ENCODE data around the gene AIG1.

The AIG1 gene

DNA sequence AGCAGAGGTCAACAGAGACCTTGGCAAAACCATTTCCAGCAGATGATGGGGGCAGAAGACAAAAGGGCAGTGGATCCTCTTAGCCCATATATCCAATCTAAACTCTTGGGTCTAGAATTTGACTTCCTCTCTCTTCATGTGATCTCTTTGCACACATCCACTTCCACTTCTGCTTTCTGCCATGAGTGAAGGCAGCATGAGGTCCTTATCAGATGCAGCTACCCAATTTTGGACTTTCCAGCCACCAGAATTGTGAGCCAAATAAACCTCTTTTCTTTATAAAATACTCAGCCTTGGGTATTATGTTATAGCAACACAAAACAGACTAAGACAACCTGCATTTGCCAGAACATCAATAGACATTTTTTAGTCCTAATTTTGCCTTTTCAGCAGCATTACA is 198.3 kb downstream of the AIG1 start:
- H3K4me1 ChIP-seq (ENCODE audit: insufficient read depth, poor library complexity, severe bottlenecking): no peaks in the 10 kb centered on the region
- DNase-seq (ENCODE audit: low spot score) (no peak), ATAC-seq (ENCODE audit: low read depth) (no peak)
- H3K27ac ChIP-seq (ENCODE audit: poor library complexity, severe bottlenecking): no peak overlapping the region
- no peaks in the 10 kb centered on the region for H3K27me3 ChIP-seq (ENCODE audit: insufficient read depth, poor library complexity, severe bottlenecking)
- no peaks in the 10 kb centered on the region for H3K9me3 ChIP-seq (ENCODE audit: severe bottlenecking)
- no peak overlapping the region for H3K4me3 ChIP-seq (ENCODE audit: severe bottlenecking)
- no peaks in the 10 kb centered on the region; the same call in 1 of the 2 replicates for H3K36me3 ChIP-seq (ENCODE audit: low read depth)
- TF ChIP-seq, protein P1, sequence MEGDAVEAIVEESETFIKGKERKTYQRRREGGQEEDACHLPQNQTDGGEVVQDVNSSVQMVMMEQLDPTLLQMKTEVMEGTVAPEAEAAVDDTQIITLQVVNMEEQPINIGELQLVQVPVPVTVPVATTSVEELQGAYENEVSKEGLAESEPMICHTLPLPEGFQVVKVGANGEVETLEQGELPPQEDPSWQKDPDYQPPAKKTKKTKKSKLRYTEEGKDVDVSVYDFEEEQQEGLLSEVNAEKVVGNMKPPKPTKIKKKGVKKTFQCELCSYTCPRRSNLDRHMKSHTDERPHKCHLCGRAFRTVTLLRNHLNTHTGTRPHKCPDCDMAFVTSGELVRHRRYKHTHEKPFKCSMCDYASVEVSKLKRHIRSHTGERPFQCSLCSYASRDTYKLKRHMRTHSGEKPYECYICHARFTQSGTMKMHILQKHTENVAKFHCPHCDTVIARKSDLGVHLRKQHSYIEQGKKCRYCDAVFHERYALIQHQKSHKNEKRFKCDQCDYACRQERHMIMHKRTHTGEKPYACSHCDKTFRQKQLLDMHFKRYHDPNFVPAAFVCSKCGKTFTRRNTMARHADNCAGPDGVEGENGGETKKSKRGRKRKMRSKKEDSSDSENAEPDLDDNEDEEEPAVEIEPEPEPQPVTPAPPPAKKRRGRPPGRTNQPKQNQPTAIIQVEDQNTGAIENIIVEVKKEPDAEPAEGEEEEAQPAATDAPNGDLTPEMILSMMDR (IDR thresholded peaks at IDR 0.05; ENCODE audit: poor library complexity, severe bottlenecking): no peak

DNA sequence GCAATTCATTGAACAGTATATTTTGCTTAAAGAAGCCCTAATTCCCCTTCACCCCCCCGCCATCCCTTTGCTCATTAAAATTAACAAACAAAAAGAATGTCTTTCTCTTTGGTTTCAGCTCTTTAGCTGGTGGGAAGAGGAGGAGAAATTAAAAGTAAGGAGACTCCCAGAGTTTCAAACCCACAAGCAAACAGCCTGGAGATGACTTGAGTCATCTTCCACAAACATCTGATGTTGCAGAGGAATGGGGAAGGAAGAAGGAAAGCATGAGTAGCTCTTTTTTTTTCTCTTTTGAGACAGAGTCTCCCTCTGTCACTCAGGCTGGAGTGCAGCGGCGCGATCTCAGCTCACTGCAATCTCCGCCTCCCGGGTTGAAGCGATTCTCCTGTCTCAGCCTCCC is 200.2 kb downstream of the AIG1 start:
- Histone ChIP-seq H3K9me3 (ENCODE audit: severe bottlenecking) (no peaks in the 10 kb centered on the region), H3K27me3 (ENCODE audit: insufficient read depth, poor library complexity, severe bottlenecking) (no peaks in the 10 kb centered on the region), H3K27ac (ENCODE audit: poor library complexity, severe bottlenecking) (no peak overlapping the region), H3K36me3 (ENCODE audit: low read depth) (no peaks in the 10 kb centered on the region; the same call in 1 of the 2 replicates), H3K4me1 (ENCODE audit: insufficient read depth, poor library complexity, severe bottlenecking) (no peaks in the 10 kb centered on the region), H3K4me3 (ENCODE audit: severe bottlenecking) (no peak overlapping the region)
- ATAC-seq (ENCODE audit: low read depth): no peak; the same call in 2 of the 3 replicates
- TF ChIP-seq, protein P1 (IDR thresholded peaks at IDR 0.05; ENCODE audit: poor library complexity, severe bottlenecking): no peak
- no peak for DNase-seq (ENCODE audit: low spot score)

- no peaks in the 10 kb centered on the region for H3K27me3 ChIP-seq (ENCODE audit: insufficient read depth, poor library complexity, severe bottlenecking)
Observed at GRCh38 chr6:143261899-143262436, 201.3 kb downstream of the AIG1 start.

DNA sequence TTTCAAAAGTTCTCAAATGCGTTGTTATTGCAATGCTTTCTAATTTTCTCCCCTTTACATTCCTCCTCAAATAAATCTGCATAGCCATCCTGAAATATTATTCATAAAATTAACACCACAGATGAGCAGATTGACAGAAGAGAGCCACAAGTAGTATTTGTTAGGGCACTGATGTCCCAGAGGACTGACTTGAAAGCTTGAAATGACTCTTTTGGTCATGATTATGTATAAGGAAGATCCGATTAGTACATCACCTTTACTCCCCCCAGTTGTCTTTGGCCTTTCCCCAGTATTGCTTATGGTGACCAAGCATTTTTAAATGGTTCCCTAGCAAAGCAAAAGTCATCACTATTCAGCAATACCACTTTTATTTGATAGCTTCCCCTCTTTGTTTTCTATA is 202.2 kb downstream of the AIG1 start:
- TF ChIP-seq, protein P1 (IDR thresholded peaks at IDR 0.05; ENCODE audit: poor library complexity, severe bottlenecking): no peak
- no peak for DNase-seq (ENCODE audit: low spot score)
- Histone ChIP-seq H3K27ac (ENCODE audit: poor library complexity, severe bottlenecking) (no peak overlapping the region), H3K4me1 (ENCODE audit: insufficient read depth, poor library complexity, severe bottlenecking) (no peaks in the 10 kb centered on the region), H3K9me3 (ENCODE audit: severe bottlenecking) (no peaks in the 10 kb centered on the region), H3K36me3 (ENCODE audit: low read depth) (no peaks in the 10 kb centered on the region; the same call in 1 of the 2 replicates), H3K4me3 (ENCODE audit: severe bottlenecking) (no peak overlapping the region), H3K27me3 (ENCODE audit: insufficient read depth, poor library complexity, severe bottlenecking) (no peaks in the 10 kb centered on the region)
- no peak for ATAC-seq (ENCODE audit: low read depth)

More at GRCh38 chr6:143261899-143262436, 201.3 kb downstream of the AIG1 start:
- DNase-seq (ENCODE audit: low spot score): no peak
- Histone ChIP-seq H3K4me1 (ENCODE audit: insufficient read depth, poor library complexity, severe bottlenecking) (no peaks in the 10 kb centered on the region), H3K27ac (ENCODE audit: poor library complexity, severe bottlenecking) (no peak overlapping the region), H3K9me3 (ENCODE audit: severe bottlenecking) (no peaks in the 10 kb centered on the region), H3K36me3 (ENCODE audit: low read depth) (no peaks in the 10 kb centered on the region; the same call in 1 of the 2 replicates), H3K4me3 (ENCODE audit: severe bottlenecking) (no peak overlapping the region)
- TF ChIP-seq, protein P1 (IDR thresholded peaks at IDR 0.05; ENCODE audit: poor library complexity, severe bottlenecking): no peak
- ATAC-seq (ENCODE audit: low read depth): no peak

DNA sequence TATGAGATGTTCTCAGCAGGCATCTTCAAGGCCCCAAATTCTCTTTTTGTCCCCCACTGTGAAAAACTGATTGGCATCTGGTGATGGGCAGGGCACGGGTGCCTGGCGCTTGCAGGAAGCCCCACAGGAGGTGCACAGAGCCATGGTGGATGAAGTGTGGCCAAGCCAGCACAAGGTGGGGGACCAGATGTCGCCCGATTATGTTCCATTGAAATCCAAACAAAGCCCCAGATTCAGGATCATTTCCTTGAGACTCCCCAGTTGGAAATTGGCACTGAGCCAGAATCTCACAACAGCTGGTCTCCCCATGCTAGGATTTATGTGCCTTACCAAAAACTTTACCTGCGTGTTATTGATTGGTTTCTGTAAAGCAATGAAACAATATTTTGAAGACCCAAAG is 203.7 kb downstream of the AIG1 start:
- no peak for DNase-seq (ENCODE audit: low spot score)
- ATAC-seq (ENCODE audit: low read depth): no peak
- TF ChIP-seq, protein P1 (IDR thresholded peaks at IDR 0.05; ENCODE audit: poor library complexity, severe bottlenecking): no peak
- Histone ChIP-seq H3K9me3 (ENCODE audit: severe bottlenecking) (no peaks in the 10 kb centered on the region), H3K4me1 (ENCODE audit: insufficient read depth, poor library complexity, severe bottlenecking) (no peaks in the 10 kb centered on the region), H3K36me3 (ENCODE audit: low read depth) (no peaks in the 10 kb centered on the region; the same call in 1 of the 2 replicates), H3K4me3 (ENCODE audit: severe bottlenecking) (no peak overlapping the region), H3K27me3 (ENCODE audit: insufficient read depth, poor library complexity, severe bottlenecking) (no peaks in the 10 kb centered on the region), H3K27ac (ENCODE audit: poor library complexity, severe bottlenecking) (no peak overlapping the region)

All from RWPE2 (cell line).